IMR-90 (cell line): ENCODE results near the gene CDC26. TPM values are rescaled to one million over a fixed set of nuclear protein-coding genes. Genes with fewer than 3 reads are reported as not detected.

Experiments used
- ATAC-seq: fragments of 200-7000 bp; cut with Tn5 transposase; 2 replicates; pipeline ENCODE4 v1.9.1; 2020; ENCODE audit warnings: low read depth, mild to moderate bottlenecking, moderate library complexity
- BruUV-seq: library from RNA; stranded (reverse); fragments of 400-500 nt; replicated peaks from 2 replicates; lab custom pipeline; 2021; lab: Mats Ljungman, UMichigan
- CTCF ChIA-PET: fragments of 300-600 bp; formaldehyde crosslinking; extraction: SDS; loops from one replicate; lab custom pipeline; 2021; ENCODE audit warnings: antibody characterized with exemption; lab: Yijun Ruan, JAX
- POLR2A ChIA-PET: fragments of 300-600 bp; sonication (Branson Sonifier 250); formaldehyde crosslinking; loops from one replicate; lab custom pipeline; 2022; ENCODE audit warnings: antibody characterized with exemption; ENCODE audit not compliant: unreplicated experiment; lab: Charles Lee
- DNase-seq: peaks from one replicate; pipeline ENCODE4 v3.0.0; 2013
- H2AFZ ChIP-seq: replicated peaks from 2 replicates; pipeline ENCODE3; 2013; ENCODE audit warnings: low read length, mild to moderate bottlenecking; ENCODE audit not compliant: poor library complexity
- H2AK5ac ChIP-seq: 2 replicates; pipeline ENCODE4 v1.6.1; 2013; ENCODE audit warnings: low read depth, low read length, inconsistent platforms
- H2AK9ac ChIP-seq: replicated peaks from 2 replicates; pipeline ENCODE3; 2013; ENCODE audit warnings: mild to moderate bottlenecking, low read depth, low read length, moderate library complexity; ENCODE audit not compliant: poor library complexity
- H2BK120ac ChIP-seq: 2 replicates; pipeline ENCODE4 v1.6.1; 2013; ENCODE audit warnings: low read depth, low read length, inconsistent platforms
- H2BK15ac ChIP-seq: 3 replicates; pipeline ENCODE4 v1.6.1; 2013; ENCODE audit warnings: low read depth, low read length, inconsistent platforms
- H2BK20ac ChIP-seq: 2 replicates; pipeline ENCODE4 v1.6.1; 2013; ENCODE audit warnings: low read depth, mild to moderate bottlenecking, inconsistent platforms, low read length, moderate library complexity
- H2BK5ac ChIP-seq: 2 replicates; pipeline ENCODE4 v1.6.1; 2013; ENCODE audit warnings: mild to moderate bottlenecking, low read depth, low read length, inconsistent platforms; ENCODE audit not compliant: poor library complexity, severe bottlenecking
- H3K14ac ChIP-seq: replicated peaks from 2 replicates; pipeline ENCODE4 v1.6.1; 2013; ENCODE audit warnings: low read depth, low read length, inconsistent platforms
- H3K18ac ChIP-seq: 2 replicates; pipeline ENCODE4 v1.6.1; 2013; ENCODE audit warnings: low read depth, low read length, control low read depth
- H3K23ac ChIP-seq: 2 replicates; pipeline ENCODE4 v1.6.1; 2013; ENCODE audit warnings: low read depth, low read length, inconsistent platforms
- H3K27ac ChIP-seq: 2 replicates; pipeline ENCODE4 v1.5.1; 2013; ENCODE audit warnings: mild to moderate bottlenecking, control low read depth, low read length; ENCODE audit not compliant: insufficient read depth
- H3K27me3 ChIP-seq: 2 replicates; pipeline ENCODE4 v1.6.1; 2013; ENCODE audit warnings: low read length; ENCODE audit not compliant: control insufficient read depth, insufficient read depth
- H3K36me3 ChIP-seq: 2 replicates; pipeline ENCODE4 v1.6.1; 2013; ENCODE audit warnings: low read length, mixed read lengths; ENCODE audit not compliant: control insufficient read depth, insufficient read depth
- H3K4ac ChIP-seq: 2 replicates; pipeline ENCODE4 v1.6.1; 2013; ENCODE audit warnings: low read depth, low read length, inconsistent platforms
- H3K4me1 ChIP-seq: 2 replicates; pipeline ENCODE4 v1.6.1; 2013; ENCODE audit warnings: low read length, mixed read lengths; ENCODE audit not compliant: control insufficient read depth, insufficient read depth
- H3K4me2 ChIP-seq: 2 replicates; pipeline ENCODE4 v1.6.1; 2013; ENCODE audit warnings: low read depth, mild to moderate bottlenecking, control low read depth, low read length, moderate library complexity
- H3K4me3 ChIP-seq: 2 replicates; pipeline ENCODE4 v1.5.1; 2013; ENCODE audit warnings: low read depth, mild to moderate bottlenecking, control low read depth, low read length, moderate library complexity; ENCODE audit not compliant: insufficient read depth
- H3K56ac ChIP-seq: 2 replicates; pipeline ENCODE4 v1.6.1; 2013; ENCODE audit warnings: low read length, inconsistent platforms; ENCODE audit not compliant: insufficient read depth; ENCODE audit errors: extremely low read depth
- H3K79me1 ChIP-seq, 2 experiments: 2 replicates each; pipeline ENCODE4 v1.6.1; 2013; ENCODE audit warnings: low read length in 2 of 2, inconsistent platforms in 1 of 2, low read depth in 1 of 2
- H3K9ac ChIP-seq: 2 replicates; pipeline ENCODE4 v1.6.1; 2013; ENCODE audit warnings: low read depth, low read length, control low read depth
- H3K9me1 ChIP-seq: 2 replicates; pipeline ENCODE4 v1.6.1; 2013; ENCODE audit warnings: low read length, inconsistent platforms; ENCODE audit not compliant: insufficient read depth
- H3K9me3 ChIP-seq: 2 replicates; pipeline ENCODE4 v1.6.1; 2013; ENCODE audit warnings: low read length; ENCODE audit not compliant: control insufficient read depth, insufficient read depth
- H4K20me1 ChIP-seq: 2 replicates; pipeline ENCODE4 v1.6.1; 2013; ENCODE audit warnings: low read length, inconsistent platforms; ENCODE audit not compliant: insufficient read depth
- H4K5ac ChIP-seq: 2 replicates; pipeline ENCODE4 v1.6.1; 2013; ENCODE audit warnings: mild to moderate bottlenecking, low read depth, low read length, control low read depth
- H4K8ac ChIP-seq, 2 experiments: 2 replicates each; pipeline ENCODE4 v1.6.1; 2013; ENCODE audit warnings: low read depth in 2 of 2, low read length in 2 of 2, control low read depth in 1 of 2, inconsistent platforms in 1 of 2
- H4K91ac ChIP-seq: 2 replicates; pipeline ENCODE4 v1.6.1; 2013; ENCODE audit warnings: low read depth, low read length, inconsistent platforms; ENCODE audit not compliant: insufficient read depth
- BHLHE40 ChIP-seq: fragments of 150-350 bp; IDR thresholded peaks from 2 replicates; pipeline ENCODE4 v1.6.1; 2016; ENCODE audit warnings: mild to moderate bottlenecking, low read depth, low read length
- ELK1 ChIP-seq: fragments of 150-350 bp; IDR thresholded peaks from 2 replicates; pipeline ENCODE4 v1.6.1; 2016; ENCODE audit warnings: low read depth, mild to moderate bottlenecking, low read length, moderate library complexity, borderline replicate concordance
- FOS ChIP-seq: fragments of 150-350 bp; IDR thresholded peaks from 2 replicates; pipeline ENCODE4 v1.6.1; 2016; ENCODE audit warnings: low read depth, low read length
- MAZ ChIP-seq: IDR thresholded peaks from 2 replicates; pipeline ENCODE4 v1.6.1; 2012; ENCODE audit warnings: low read depth, mild to moderate bottlenecking, low read length, improper control_type of control experiment, moderate library complexity, borderline replicate concordance
- POLR2A ChIP-seq: IDR thresholded peaks from 2 replicates; pipeline ENCODE4 v1.6.1; 2012; ENCODE audit warnings: mild to moderate bottlenecking, low read depth, low read length
- RAD21 ChIP-seq: IDR thresholded peaks from 2 replicates; pipeline ENCODE4 v1.6.1; 2012; ENCODE audit warnings: low read length, improper control_type of control experiment
- RCOR1 ChIP-seq: IDR thresholded peaks from 2 replicates; pipeline ENCODE4 v1.6.1; 2012; ENCODE audit warnings: mild to moderate bottlenecking, low read length, improper control_type of control experiment; ENCODE audit not compliant: insufficient replicate concordance
- RFX5 ChIP-seq: IDR thresholded peaks from 2 replicates; pipeline ENCODE4 v1.8.0; 2012; ENCODE audit warnings: low read depth, mild to moderate bottlenecking, low read length, moderate library complexity
- SMC3 ChIP-seq: fragments of 150-350 bp; IDR thresholded peaks from 2 replicates; pipeline ENCODE4 v1.6.1; 2016; ENCODE audit warnings: low read depth, mild to moderate bottlenecking, antibody characterized with exemption, low read length, moderate library complexity
- WGBS, 2 experiments: methylation state at CpG; one replicate each; pipeline versions ENCODE4 v1.1.5 to v1.1.7; 2013; ENCODE audit warnings: missing lambda C conversion rate in 2 of 2; ENCODE audit not compliant: insufficient read length in 1 of 2; ENCODE audit errors: extremely low coverage in 2 of 2; 5-methylcytosine and 5-hydroxymethylcytosine counted together
- dilution Hi-C: fragments of 300-500 bp; cut with HindIII; formaldehyde crosslinking; loops from one replicate; pipeline ENCODE4 v1.14.3; 2018; ENCODE audit warnings: low sequenced_read_pairs; ENCODE audit not compliant: unreplicated experiment
- in situ Hi-C: fragments of 300-500 bp; cut with MboI; formaldehyde crosslinking; loops from 3 replicates; pipeline ENCODE4 v1.14.3; 2019; ENCODE audit warnings: low sequenced_read_pairs, inconsistent platforms, mixed read lengths
- intact Hi-C: fragments of 100-400 bp; cut with micrococcal nuclease; formaldehyde crosslinking; loops from 2 replicates; pipeline ENCODE4 v1.10.0; 2022
- polyA plus RNA-seq, 3 experiments: library from polyadenylated mRNA; depleted of rRNA; stranded (reverse); fragments of >200 nt; gene quantifications; 2 replicates each; pipeline ENCODE4 v1.2.3, GENCODE V29; 2012; ENCODE audit warnings: low replicate concordance in 1 of 3
- total RNA-seq: library from RNA; depleted of rRNA; stranded (reverse); fragments of >200 nt; gene quantifications from 2 replicates; pipeline ENCODE4 v1.2.3, GENCODE V29; 2012

CDC26 gene
- total and polyA plus RNA-seq, 2 of the 4 experiments (the other 2 are of a cell fraction), result 16.5 to 32.7 TPM

DNA sequence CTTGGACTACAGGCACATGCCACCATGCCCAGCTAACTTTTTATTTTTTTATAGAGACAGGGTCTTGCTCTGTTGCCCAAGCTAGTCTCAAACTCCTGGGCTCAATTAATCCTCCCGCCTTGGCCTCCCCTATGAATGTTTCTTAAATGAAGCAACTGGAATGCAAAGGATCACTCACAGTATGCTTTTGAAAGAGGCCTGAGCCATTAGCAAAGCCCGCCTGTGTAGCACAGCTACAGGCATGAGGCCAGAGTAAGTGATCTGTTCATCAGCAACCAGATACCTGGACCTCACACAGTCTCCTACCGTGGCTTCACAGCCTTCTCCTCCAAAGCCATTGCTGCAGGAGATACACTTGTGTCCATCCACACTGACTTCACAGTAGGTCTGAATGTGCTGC, 44.7 kb upstream of the CDC26 start:
- no peak overlapping the region for H4K8ac ChIP-seq
- H3K36me3 ChIP-seq, result no peaks in the 10 kb centered on the region
- no peak for ATAC-seq
- BruUV-seq, result no TSS peak
- H3K23ac ChIP-seq, result no peak overlapping the region
- POLR2A ChIA-PET, result no interaction called here
- H3K4ac ChIP-seq, result no peak overlapping the region
- H2BK5ac ChIP-seq, result no peak overlapping the region
- H3K79me1 ChIP-seq, result no peaks in the 10 kb centered on the region
- no peak overlapping the region for H3K4me3 ChIP-seq
- no peak overlapping the region for H2AK9ac ChIP-seq
- no peaks in the 10 kb centered on the region for H3K4me1 ChIP-seq
- no peak overlapping the region for H3K18ac ChIP-seq
- H3K56ac ChIP-seq, result no peak overlapping the region
- H3K27me3 ChIP-seq, result peaks cover 12% of the 10 kb centered on the region
- no CpG with 5 or more reads among the region's 3 CpGs for WGBS, 2 experiments
- no peak overlapping the region for H3K27ac ChIP-seq
- no peak overlapping the region for H4K91ac ChIP-seq
- H2AFZ ChIP-seq, result no peak overlapping the region
- CTCF ChIA-PET, result no interaction called here
- no peak overlapping the region for H4K5ac ChIP-seq
- H3K14ac ChIP-seq, result no peak overlapping the region
- intact Hi-C loops, result no loop called here
- TF ChIP-seq FOS (no peak), RCOR1 (no peak), RAD21 (no peak), BHLHE40 (no peak), RFX5 (no peak), SMC3 (no peak), POLR2A (no peak), ELK1 (no peak), MAZ (no peak)
- H3K9me1 ChIP-seq, result no peaks in the 10 kb centered on the region
- H3K9ac ChIP-seq, result no peak overlapping the region
- H2BK120ac ChIP-seq, result no peak overlapping the region
- peaks cover 2% of the 10 kb centered on the region; the same call in 1 of the 2 replicates for H3K9me3 ChIP-seq
- H2BK20ac ChIP-seq, result no peak overlapping the region
- no peak overlapping the region for H2BK15ac ChIP-seq
- in situ Hi-C loops, result no loop called here
- H3K4me2 ChIP-seq, result no peak overlapping the region
- no peaks in the 10 kb centered on the region for H4K20me1 ChIP-seq
- dilution Hi-C loops, result no loop called here
- DNase-seq, result no peak
- no peak overlapping the region for H2AK5ac ChIP-seq
